ENCODE data around the gene PLEKHB2.
"Not testable (repeated sequence)": the region's sequence is repeated elsewhere in the genome, so short reads cannot be mapped to it uniquely, and the experiment has no call there.

The PLEKHB2 gene

GRCh38 chr2:131105156-131105949, at the start of gene PLEKHB2:
TSS of gene PLEKHB2 (plus strand) at chr2:131105336. CDS start at chr2:131120942, 15,606 bp downstream.
- no peak for DNase-seq (ENCODE audit: low read depth)

- no peak for DNase-seq (ENCODE audit: low read depth)
These were observed 48.8 kb upstream of the PLEKHB2 start for GRCh38 chr2:131056204-131056931.

GRCh38 chr2:131056932-131057287, 48.2 kb upstream of the PLEKHB2 start:
- DNase-seq (ENCODE audit: low read depth), result no peak

- no peak for DNase-seq (ENCODE audit: low read depth)
These were observed 46.8 kb upstream of the PLEKHB2 start for GRCh38 chr2:131058214-131058843.

GRCh38 chr2:131058920-131059319, 46.2 kb upstream of the PLEKHB2 start:
- DNase-seq (ENCODE audit: low read depth), result no peak

- DNase-seq (ENCODE audit: low read depth), result no peak
These were observed 41.4 kb upstream of the PLEKHB2 start for GRCh38 chr2:131063501-131064283.

GRCh38 chr2:131064589-131065512, 40.3 kb upstream of the PLEKHB2 start:
- no peak for DNase-seq (ENCODE audit: low read depth)

- no peak for DNase-seq (ENCODE audit: low read depth)
These were observed 37.5 kb upstream of the PLEKHB2 start for GRCh38 chr2:131067465-131068125.

- DNase-seq (ENCODE audit: low read depth), result not testable (repeated sequence)
These were observed 37.0 kb upstream of the PLEKHB2 start for GRCh38 chr2:131068172-131068571.

- not testable (repeated sequence) for DNase-seq (ENCODE audit: low read depth)
These were observed 29.6 kb upstream of the PLEKHB2 start for GRCh38 chr2:131075578-131075977.

- DNase-seq (ENCODE audit: low read depth), result no peak
These were observed 28.4 kb upstream of the PLEKHB2 start for GRCh38 chr2:131076707-131077106.

GRCh38 chr2:131077182-131077846, 27.8 kb upstream of the PLEKHB2 start:
- no peak for DNase-seq (ENCODE audit: low read depth)

GRCh38 chr2:131077966-131078365, 27.2 kb upstream of the PLEKHB2 start:
- DNase-seq (ENCODE audit: low read depth), result no peak

GRCh38 chr2:131079931-131080330, 25.2 kb upstream of the PLEKHB2 start:
- not testable (repeated sequence) for DNase-seq (ENCODE audit: low read depth)

GRCh38 chr2:131081190-131081589, 23.9 kb upstream of the PLEKHB2 start:
- no peak for DNase-seq (ENCODE audit: low read depth)

- no peak for DNase-seq (ENCODE audit: low read depth)
These were observed 19.5 kb upstream of the PLEKHB2 start for GRCh38 chr2:131085646-131086045.

GRCh38 chr2:131092458-131093005, 12.6 kb upstream of the PLEKHB2 start:
- no peak for DNase-seq (ENCODE audit: low read depth)

GRCh38 chr2:131093006-131093695, 12.0 kb upstream of the PLEKHB2 start, which contains the start of gene FAM168B:
TSS of gene FAM168B (minus strand) at chr2:131093460. CDS start at chr2:131082646, 10,814 bp downstream.
- DNase-seq (ENCODE audit: low read depth), result no peak
